ENCODE results near the gene IQGAP2.
A peak's percentile ranks its signal among the peaks of the same experiment; 100 is the strongest.

The IQGAP2 gene

GRCh38 chr5:76477571-76477970 is 74.5 kb downstream of the IQGAP2 start:
- TF ChIP-seq CTBP1 (IDR thresholded peaks at IDR 0.05; ENCODE audit: borderline replicate concordance) = no peak
- no peak for TF ChIP-seq FOXA1 (IDR thresholded peaks at IDR 0.05)
- TF ChIP-seq FOXM1 (IDR thresholded peaks at IDR 0.05; ENCODE audit: borderline replicate concordance) = no peak
- no peak for TF ChIP-seq ARNT (IDR thresholded peaks at IDR 0.05)
- no peak for TF ChIP-seq PKNOX1 (IDR thresholded peaks at IDR 0.05)
- TF ChIP-seq ZNF384 (IDR thresholded peaks at IDR 0.05) = no peak
- TF ChIP-seq TARDBP (IDR thresholded peaks at IDR 0.05) = no peak
- no peak for TF ChIP-seq HDGF (IDR thresholded peaks at IDR 0.05; ENCODE audit: borderline replicate concordance)
- POLR2A ChIA-PET = no interaction called here
- DNase-seq (ENCODE audit: extremely low spot score) = no peak
- CTCF ChIA-PET = no interaction called here

- DNase-seq (ENCODE audit: extremely low spot score) = no peak
- ChIA-PET POLR2A (no interaction called here), CTCF (no interaction called here)
- TF ChIP-seq CTBP1 (IDR thresholded peaks at IDR 0.05; ENCODE audit: borderline replicate concordance) = no peak
- no peak for TF ChIP-seq HDGF (IDR thresholded peaks at IDR 0.05; ENCODE audit: borderline replicate concordance)
- TF ChIP-seq FOXM1 (IDR thresholded peaks at IDR 0.05; ENCODE audit: borderline replicate concordance) = no peak
- TF ChIP-seq PKNOX1 (IDR thresholded peaks at IDR 0.05) = no peak
- TF ChIP-seq BHLHE40 (IDR thresholded peaks at IDR 0.05; ENCODE audit: borderline replicate concordance) = no peak
- no peak for TF ChIP-seq SP1 (IDR thresholded peaks at IDR 0.05)
- TF ChIP-seq TARDBP (IDR thresholded peaks at IDR 0.05) = no peak
- no peak for TF ChIP-seq FOXK2 (IDR thresholded peaks at IDR 0.05)
- no peak for TF ChIP-seq FOXA1 (IDR thresholded peaks at IDR 0.05)
- TF ChIP-seq NFRKB (IDR thresholded peaks at IDR 0.05) = no peak
- no peak for TF ChIP-seq ARNT (IDR thresholded peaks at IDR 0.05)
Observed at GRCh38 chr5:76479281-76479680, 76.2 kb downstream of the IQGAP2 start.

GRCh38 chr5:76479973-76480667 is 77.0 kb downstream of the IQGAP2 start:
- DNase-seq (ENCODE audit: extremely low spot score) = no peak
- TF ChIP-seq L3MBTL2 (conservative IDR thresholded peaks at IDR 0.05) (no peak), FOXA1 (IDR thresholded peaks at IDR 0.05) (no peak), ZNF384 (IDR thresholded peaks at IDR 0.05) (no peak), ARNT (IDR thresholded peaks at IDR 0.05) (no peak), LEF1 (IDR thresholded peaks at IDR 0.05; ENCODE audit: borderline replicate concordance) (no peak), BHLHE40 (IDR thresholded peaks at IDR 0.05; ENCODE audit: borderline replicate concordance) (no peak), HDGF (IDR thresholded peaks at IDR 0.05; ENCODE audit: borderline replicate concordance) (no peak), CTBP1 (IDR thresholded peaks at IDR 0.05; ENCODE audit: borderline replicate concordance) (no peak), PKNOX1 (IDR thresholded peaks at IDR 0.05) (no peak), SUZ12 (IDR thresholded peaks at IDR 0.05) (no peak), ELF4 (IDR thresholded peaks at IDR 0.05) (no peak), TARDBP (IDR thresholded peaks at IDR 0.05) (no peak), SP1 (IDR thresholded peaks at IDR 0.05) (no peak), FOXM1 (IDR thresholded peaks at IDR 0.05; ENCODE audit: borderline replicate concordance) (no peak), FOXK2 (IDR thresholded peaks at IDR 0.05) (no peak), NFRKB (IDR thresholded peaks at IDR 0.05) (no peak)
- POLR2A ChIA-PET = no interaction called here
- CTCF ChIA-PET = interaction anchor here (1.0 kb wide), 1 partner anchor 37 kb away, joined by 3 read pairs; no protein-coding TSS in a partner anchor

GRCh38 chr5:76482984-76483383 is 79.9 kb downstream of the IQGAP2 start:
- ChIA-PET CTCF (interaction anchor here (0.8 to 1.3 kb wide), 3 partner anchors 18 to 79 kb away, joined by 3 to 7 read pairs (median 4); no protein-coding TSS in a partner anchor), POLR2A (no interaction called here)
- no peak for DNase-seq (ENCODE audit: extremely low spot score)
- TF ChIP-seq PKNOX1 (IDR thresholded peaks at IDR 0.05) (no peak), FOXA1 (IDR thresholded peaks at IDR 0.05) (no peak), CTBP1 (IDR thresholded peaks at IDR 0.05; ENCODE audit: borderline replicate concordance) (no peak), SUZ12 (IDR thresholded peaks at IDR 0.05) (no peak), NFRKB (IDR thresholded peaks at IDR 0.05) (no peak), ZNF384 (IDR thresholded peaks at IDR 0.05) (no peak), TARDBP (IDR thresholded peaks at IDR 0.05) (no peak), FOXM1 (IDR thresholded peaks at IDR 0.05; ENCODE audit: borderline replicate concordance) (no peak), BHLHE40 (IDR thresholded peaks at IDR 0.05; ENCODE audit: borderline replicate concordance) (no peak)

- TF ChIP-seq HDGF (IDR thresholded peaks at IDR 0.05; ENCODE audit: borderline replicate concordance) = no peak
- no peak for TF ChIP-seq PKNOX1 (IDR thresholded peaks at IDR 0.05)
- no peak for TF ChIP-seq ELF4 (IDR thresholded peaks at IDR 0.05)
- TF ChIP-seq L3MBTL2 (conservative IDR thresholded peaks at IDR 0.05) = no peak
- TF ChIP-seq FOXA1 (IDR thresholded peaks at IDR 0.05) = no peak
- TF ChIP-seq CTBP1 (IDR thresholded peaks at IDR 0.05; ENCODE audit: borderline replicate concordance) = no peak
- no peak for TF ChIP-seq FOXM1 (IDR thresholded peaks at IDR 0.05; ENCODE audit: borderline replicate concordance)
- TF ChIP-seq TARDBP (IDR thresholded peaks at IDR 0.05) = no peak
- ChIA-PET CTCF (interaction anchor here (0.8 to 1.3 kb wide), 3 partner anchors 18 to 80 kb away, joined by 3 to 7 read pairs (median 4); no protein-coding TSS in a partner anchor), POLR2A (no interaction called here)
- peak; percentile 25 for DNase-seq (ENCODE audit: extremely low spot score)
Observed at GRCh38 chr5:76483433-76483832, 80.3 kb downstream of the IQGAP2 start.
